NCI-H1417 (cell line): ENCODE measurements around the gene NHERF2.

Experiments used
- DNase-seq, 3 experiments: peaks; one replicate each; lab custom pipeline; 2025; lab: John Stamatoyannopoulos, UW

Gene NHERF2

GRCh38 chr16:2040041-2040786, 13.5 kb downstream of the NHERF2 start:
- no peak for DNase-seq

- peak in 2 of 3 experiments; percentile 57 to 87 for DNase-seq
Observed at GRCh38 chr16:2040787-2041522, 14.3 kb downstream of the NHERF2 start.

- peak; percentile 83 to 97 (median 93) for DNase-seq
Observed at GRCh38 chr16:2042171-2042985, 15.7 kb downstream of the NHERF2 start.

GRCh38 chr16:2042986-2043666, 16.4 kb downstream of the NHERF2 start:
- DNase-seq, result peak in 1 of 3 experiments; percentile 82

GRCh38 chr16:2043667-2044451, 17.2 kb downstream of the NHERF2 start:
- DNase-seq, result peak; percentile 41 to 82 (median 63)

- DNase-seq, result peak in 1 of 3 experiments; percentile 44
Observed at GRCh38 chr16:2044541-2044940, 17.8 kb downstream of the NHERF2 start.

- no peak for DNase-seq
Observed at GRCh38 chr16:2045965-2046892, 19.5 kb downstream of the NHERF2 start.

- no peak for DNase-seq
Observed at GRCh38 chr16:2046893-2047329, 20.2 kb downstream of the NHERF2 start.

- peak; percentile 94 to 99 (median 96) for DNase-seq
Observed at GRCh38 chr16:2047330-2048115, 20.8 kb downstream of the NHERF2 start, which contains the start of the genes NTHL1 and TSC2. Gene NTHL1 (minus strand): TSS chr16:2047834. CDS start chr16:2047823, 11 bp downstream. Gene TSC2 (plus strand): TSS chr16:2047985. CDS start chr16:2048616, 631 bp downstream.

- no peak for DNase-seq
Observed at GRCh38 chr16:2048116-2048543, 21.4 kb downstream of the NHERF2 start.

- no peak for DNase-seq
Observed at GRCh38 chr16:2053211-2053610, 26.5 kb downstream of the NHERF2 start.

GRCh38 chr16:2053897-2054296, 27.2 kb downstream of the NHERF2 start:
- DNase-seq, result no peak

- peak; percentile 77 to 97 (median 80) for DNase-seq
Observed at GRCh38 chr16:2054543-2055245, 28.0 kb downstream of the NHERF2 start.

- DNase-seq, result peak in 2 of 3 experiments; percentile 63 to 84
Observed at GRCh38 chr16:2056077-2056476, 29.4 kb downstream of the NHERF2 start.

GRCh38 chr16:2056681-2057407, 30.1 kb downstream of the NHERF2 start:
- DNase-seq, result peak in 2 of 3 experiments; percentile 15 to 89

- DNase-seq, result no peak
Observed at GRCh38 chr16:2057438-2057837, 30.7 kb downstream of the NHERF2 start.

- peak in 1 of 3 experiments; percentile 64 for DNase-seq
Observed at GRCh38 chr16:2058420-2058819, 31.7 kb downstream of the NHERF2 start.
